Endothelial cell of umbilical vein (primary cell): ENCODE measurements around the gene SEC11A.

ENCODE experiments used
- CTCF ChIP-seq, 2 donors: IDR thresholded peaks; 1 replicate in 1 of 2; 2 replicates in 1 of 2; pipeline ENCODE4 v1.5.1; 2011; ENCODE audit warnings: low read length in 2 of 2, mild to moderate bottlenecking in 2 of 2, moderate library complexity in 2 of 2, control low read depth in 1 of 2, inconsistent platforms in 1 of 2, low read depth in 1 of 2; ENCODE audit not compliant: insufficient read depth in 1 of 2; ENCODE audit errors: extremely low read depth in 1 of 2
- EZH2 ChIP-seq: IDR thresholded peaks from 2 replicates; pipeline ENCODE4 v1.6.1; 2012; ENCODE audit warnings: borderline replicate concordance, low read depth, mild to moderate bottlenecking, moderate library complexity, low read length, inconsistent platforms; ENCODE audit not compliant: severe bottlenecking
- FOS ChIP-seq: IDR thresholded peaks from 2 replicates; pipeline ENCODE4 v1.6.1; 2011; ENCODE audit warnings: mild to moderate bottlenecking, low read length, moderate library complexity, borderline replicate concordance; ENCODE audit not compliant: insufficient read depth
- JUN ChIP-seq: IDR thresholded peaks from 2 replicates; pipeline ENCODE4 v1.6.1; 2011; ENCODE audit warnings: borderline replicate concordance, low read depth; ENCODE audit not compliant: insufficient read length, insufficient read depth
- MYC ChIP-seq: IDR thresholded peaks from one replicate; pipeline ENCODE4 v1.6.1; 2011; ENCODE audit warnings: mild to moderate bottlenecking, low read depth, low read length

- TF ChIP-seq CTCF (IDR thresholded peaks at IDR 0.05; ENCODE audit: extremely low read depth in 1 of 2, insufficient read depth in 1 of 2, low read depth in 1 of 2, low read length in 2 of 2) (no peak), MYC (no peak), JUN (no peak), FOS (no peak), EZH2 (no peak)
Measured at GRCh38 chr15:84715441-84716035, 401 bp downstream of the SEC11A start.
